HG02970 (cell line): ENCODE results near the gene STRN3.
"Not testable (repeated sequence)": the region's sequence is repeated elsewhere in the genome, so short reads cannot be mapped to it uniquely, and the experiment has no call there.

Experiments used
- ATAC-seq: cut with Tn5 transposase; IDR thresholded peaks from one replicate; pipeline ENCODE4 v1.9.1; 2021; ENCODE audit warnings: mild to moderate bottlenecking, moderate library complexity, moderate number of reproducible peaks; ENCODE audit not compliant: unreplicated experiment, low FRiP score

The STRN3 gene

GRCh38 chr14:31026077-31026449 is at the start of gene STRN3:
TSS of gene STRN3 (minus strand) at chr14:31026379. CDS start at chr14:31026185, 194 bp downstream.
- ATAC-seq, result no peak

GRCh38 chr14:31075144-31075543 is 49.0 kb upstream of the STRN3 start:
- ATAC-seq, result no peak

- ATAC-seq, result no peak
Measured at GRCh38 chr14:31071151-31071550, 45.0 kb upstream of the STRN3 start.

GRCh38 chr14:31070431-31070830 is 44.3 kb upstream of the STRN3 start:
- no peak for ATAC-seq

GRCh38 chr14:31069343-31069742 is 43.2 kb upstream of the STRN3 start:
- no peak for ATAC-seq

- ATAC-seq, result no peak
Measured at GRCh38 chr14:31068235-31068634, 42.1 kb upstream of the STRN3 start.

- not testable (repeated sequence) for ATAC-seq
Measured at GRCh38 chr14:31062908-31063307, 36.7 kb upstream of the STRN3 start.

- ATAC-seq, result no peak
Measured at GRCh38 chr14:31060253-31060875, 34.2 kb upstream of the STRN3 start.

- no peak for ATAC-seq
Measured at GRCh38 chr14:31059152-31059924, 33.2 kb upstream of the STRN3 start.

GRCh38 chr14:31057701-31058364 is 31.7 kb upstream of the STRN3 start:
- no peak for ATAC-seq

- ATAC-seq, result no peak
Measured at GRCh38 chr14:31057035-31057434, 30.9 kb upstream of the STRN3 start.

GRCh38 chr14:31052905-31053586 is 26.9 kb upstream of the STRN3 start:
- ATAC-seq, result not testable (repeated sequence)

GRCh38 chr14:31051511-31051910 is 25.3 kb upstream of the STRN3 start:
- no peak for ATAC-seq

- ATAC-seq, result no peak
Measured at GRCh38 chr14:31051023-31051422, 24.8 kb upstream of the STRN3 start.

GRCh38 chr14:31047503-31047902 is 21.3 kb upstream of the STRN3 start:
- no peak for ATAC-seq

GRCh38 chr14:31045501-31046080 is 19.4 kb upstream of the STRN3 start:
- no peak for ATAC-seq

- ATAC-seq, result no peak
Measured at GRCh38 chr14:31043379-31043778, 17.2 kb upstream of the STRN3 start.

- ATAC-seq, result not testable (repeated sequence)
Measured at GRCh38 chr14:31042893-31043292, 16.7 kb upstream of the STRN3 start.

- no peak for ATAC-seq
Measured at GRCh38 chr14:31042300-31042699, 16.1 kb upstream of the STRN3 start.

- ATAC-seq, result no peak
Measured at GRCh38 chr14:31038521-31039166, 12.5 kb upstream of the STRN3 start.
